Endothelial cell of umbilical vein (primary cell): ENCODE results near the gene CYLC2. TPM values are rescaled to one million over a fixed set of nuclear protein-coding genes. Genes with fewer than 3 reads are reported as not detected.

Source experiments
- BruUV-seq: library from RNA; stranded (reverse); fragments of 400-500 nt; replicated peaks from 2 replicates; lab custom pipeline; 2021; lab: Mats Ljungman, UMichigan
- CTCF ChIA-PET: fragments of 300-600, 350-600 bp; sonication (Branson Sonifier 250); formaldehyde crosslinking; loops from one replicate; lab custom pipeline; 2021; ENCODE audit warnings: antibody characterized with exemption, inconsistent platforms; lab: Charles Lee
- POLR2A ChIA-PET: fragments of 300-600, 350-600 bp; sonication (Branson Sonifier 250); formaldehyde crosslinking; loops from one replicate; lab custom pipeline; 2021; ENCODE audit warnings: antibody characterized with exemption, inconsistent platforms; lab: Charles Lee
- DNase-seq: peaks from one replicate; pipeline ENCODE4 v3.0.0-alpha.2; 2011; ENCODE audit warnings: low read depth, low spot score
- FAIRE-seq: peaks from 2 replicates; lab custom pipeline; 2011; peaks lifted over from hg19 to GRCh38; lab: Jason Lieb, UNC
- H2AFZ ChIP-seq: 2 replicates; pipeline ENCODE4 v1.6.0; 2012; ENCODE audit warnings: low read depth, low read length, control low read depth, inconsistent platforms
- H3K27ac ChIP-seq: 2 replicates; pipeline ENCODE4 v1.5.1; 2011; ENCODE audit warnings: low read depth, mild to moderate bottlenecking, control low read depth, low read length, moderate library complexity; ENCODE audit not compliant: insufficient read depth
- H3K27me3 ChIP-seq, 2 experiments: 2 replicates each; pipeline versions ENCODE4 v1.6.0 to v1.6.1; 2011; ENCODE audit warnings: low read length in 2 of 2, mixed read lengths in 1 of 2; ENCODE audit not compliant: control insufficient read depth in 2 of 2, insufficient read depth in 2 of 2
- H3K36me3 ChIP-seq, 2 experiments: 2 replicates in 1 of 2; 3 replicates in 1 of 2; pipeline ENCODE4 v1.5.1; 2011; ENCODE audit warnings: low read length in 2 of 2, mild to moderate bottlenecking in 1 of 2, moderate library complexity in 1 of 2; ENCODE audit not compliant: control insufficient read depth in 2 of 2, insufficient read depth in 2 of 2; ENCODE audit errors: extremely low read depth in 1 of 2
- H3K4me1 ChIP-seq: 3 replicates; pipeline ENCODE4 v1.5.1; 2011; ENCODE audit warnings: mild to moderate bottlenecking, low read length; ENCODE audit not compliant: control insufficient read depth, insufficient read depth; ENCODE audit errors: extremely low read depth
- H3K4me2 ChIP-seq: 2 replicates; pipeline ENCODE4 v1.6.1; 2011; ENCODE audit warnings: low read length, control low read depth, mixed read lengths; ENCODE audit not compliant: insufficient read depth
- H3K4me3 ChIP-seq, 3 experiments: fragments of 200-600 bp in 1 of 3; sonication (generic), shearing (Covaris generic) in 1 of 3; replicated peaks in 1 of 3; 2 replicates each; pipeline ENCODE4 v1.5.1; 2011 to 2016; ENCODE audit warnings: control low read depth in 3 of 3, low read length in 3 of 3, mild to moderate bottlenecking in 2 of 3, inconsistent platforms in 1 of 3, low read depth in 1 of 3, moderate library complexity in 1 of 3; ENCODE audit not compliant: insufficient read depth in 1 of 3
- H3K79me2 ChIP-seq: 2 replicates; pipeline ENCODE4 v1.6.0; 2012; ENCODE audit warnings: low read length, inconsistent platforms; ENCODE audit not compliant: control insufficient read depth, insufficient read depth
- H3K9ac ChIP-seq: replicated peaks from 2 replicates; pipeline ENCODE3; 2011; ENCODE audit warnings: low read length, control low read depth; ENCODE audit not compliant: insufficient read depth; ENCODE audit errors: extremely low read depth
- H3K9me1 ChIP-seq: replicated peaks from 3 replicates; pipeline ENCODE4 v1.6.0; 2011; ENCODE audit warnings: mild to moderate bottlenecking, low read length; ENCODE audit not compliant: control insufficient read depth, insufficient read depth; ENCODE audit errors: extremely low read depth
- H3K9me3 ChIP-seq: replicated peaks from 2 replicates; pipeline ENCODE4 v1.5.1; 2012; ENCODE audit warnings: low read length, inconsistent platforms; ENCODE audit not compliant: control insufficient read depth, insufficient read depth
- H4K20me1 ChIP-seq: replicated peaks from 2 replicates; pipeline ENCODE3; 2011; ENCODE audit warnings: mild to moderate bottlenecking, low read length; ENCODE audit not compliant: control insufficient read depth, insufficient read depth; ENCODE audit errors: extremely low read depth
- CTCF ChIP-seq, 2 donors: IDR thresholded peaks; 1 replicate in 1 of 2; 2 replicates in 1 of 2; pipeline ENCODE4 v1.5.1; 2011; ENCODE audit warnings: low read length in 2 of 2, mild to moderate bottlenecking in 2 of 2, moderate library complexity in 2 of 2, control low read depth in 1 of 2, inconsistent platforms in 1 of 2, low read depth in 1 of 2; ENCODE audit not compliant: insufficient read depth in 1 of 2; ENCODE audit errors: extremely low read depth in 1 of 2
- EZH2 ChIP-seq: IDR thresholded peaks from 2 replicates; pipeline ENCODE4 v1.6.1; 2012; ENCODE audit warnings: borderline replicate concordance, low read depth, mild to moderate bottlenecking, moderate library complexity, low read length, inconsistent platforms; ENCODE audit not compliant: severe bottlenecking
- FOS ChIP-seq: IDR thresholded peaks from 2 replicates; pipeline ENCODE4 v1.6.1; 2011; ENCODE audit warnings: mild to moderate bottlenecking, low read length, moderate library complexity, borderline replicate concordance; ENCODE audit not compliant: insufficient read depth
- GATA2 ChIP-seq: IDR thresholded peaks from 2 replicates; pipeline ENCODE4 v1.7.0; 2011; ENCODE audit warnings: low read depth, mild to moderate bottlenecking, moderate library complexity, mixed read lengths, low read length; ENCODE audit not compliant: insufficient read length, insufficient read depth
- JUN ChIP-seq: IDR thresholded peaks from 2 replicates; pipeline ENCODE4 v1.6.1; 2011; ENCODE audit warnings: borderline replicate concordance, low read depth; ENCODE audit not compliant: insufficient read length, insufficient read depth
- MAX ChIP-seq: IDR thresholded peaks from 2 replicates; pipeline ENCODE4 v1.6.1; 2011; ENCODE audit not compliant: insufficient read depth, insufficient read length
- MYC ChIP-seq: IDR thresholded peaks from one replicate; pipeline ENCODE4 v1.6.1; 2011; ENCODE audit warnings: mild to moderate bottlenecking, low read depth, low read length
- POLR2A ChIP-seq: IDR thresholded peaks from 2 replicates; pipeline ENCODE4 v1.6.1; 2012; ENCODE audit warnings: low read depth, mild to moderate bottlenecking, control low read depth, low read length
- POLR2AphosphoS5 ChIP-seq: IDR thresholded peaks from 2 replicates; pipeline ENCODE4 v1.6.1; 2012; ENCODE audit warnings: low read depth, mild to moderate bottlenecking, control low read depth, low read length, moderate library complexity; ENCODE audit not compliant: insufficient read depth
- dilution Hi-C: fragments of 300-500 bp; cut with MboI; formaldehyde crosslinking; loops from one replicate; pipeline ENCODE4 v1.15.0; 2019; ENCODE audit warnings: low sequenced_read_pairs; ENCODE audit not compliant: extremely low pct_ligation_motif_present
- intact Hi-C: fragments of 100-400 bp; cut with micrococcal nuclease; formaldehyde crosslinking; loops from one replicate; pipeline ENCODE4 v1.10.0; 2022
- polyA plus RNA-seq, 4 experiments: library from polyadenylated mRNA; depleted of rRNA in 3 of 4; stranded (reverse) in 3 of 4; unstranded in 1 of 4; fragments of >200 nt; gene quantifications; 2 replicates each; pipeline versions ENCODE4 v1.2.1 to v1.2.3, GENCODE V29; 2011 to 2012; ENCODE audit warnings: missing spikeins in 1 of 4
- total RNA-seq: library from RNA; stranded (reverse); gene quantifications from 2 replicates; pipeline ENCODE4 v1.2.3, GENCODE V29; 2021

Gene CYLC2
- total and polyA plus RNA-seq, 2 donors (not counting 3 experiments of a cell fraction or from before 2014, with no cell fraction given), result not detected

DNA sequence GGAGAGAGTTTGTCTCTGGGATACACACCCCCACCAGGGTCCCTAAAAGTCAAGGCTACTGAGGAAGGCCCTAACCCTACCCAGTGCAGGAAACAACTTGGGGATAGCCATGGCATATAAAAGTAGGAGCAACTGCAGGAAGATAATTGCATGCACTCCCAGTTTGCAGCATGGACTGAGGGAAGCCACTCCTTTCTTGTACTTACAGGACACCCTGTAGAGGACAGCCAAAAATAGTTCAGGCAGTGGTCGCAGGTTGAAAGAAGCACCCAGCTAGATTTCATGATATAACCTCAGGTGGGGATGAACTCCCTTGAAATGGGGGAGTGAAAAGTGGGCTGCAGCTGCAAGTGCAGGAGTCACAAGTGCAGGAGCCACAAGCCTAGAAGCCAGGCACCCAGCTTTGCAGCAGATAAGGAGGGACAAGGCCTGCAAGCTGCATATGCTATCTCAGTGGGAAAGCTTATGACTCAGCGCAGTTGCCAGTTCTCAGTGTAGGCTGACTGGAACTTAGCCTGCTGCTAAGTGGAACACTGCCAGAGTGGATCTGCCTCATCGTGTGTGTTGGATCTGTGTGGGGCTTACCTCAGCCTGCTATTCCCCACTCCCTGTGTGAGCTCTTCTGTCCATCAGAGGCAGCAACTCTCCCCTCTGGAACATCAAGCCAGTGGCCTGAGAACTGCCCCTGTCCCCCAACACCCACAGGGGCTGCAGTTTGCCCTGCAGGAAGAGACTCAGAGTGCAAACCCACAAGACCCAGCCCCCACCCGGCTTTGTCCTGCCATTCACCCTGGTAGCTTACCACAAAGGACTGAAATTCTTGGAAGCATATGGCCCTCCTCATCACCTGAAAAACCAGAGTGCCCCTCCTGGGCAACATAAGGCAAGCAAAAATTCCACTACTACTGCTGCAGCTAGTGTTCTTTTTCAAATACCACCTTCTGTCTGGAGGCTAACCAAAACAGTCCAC lies 42.7 kb downstream of the CYLC2 start:
- no peak overlapping the region for H3K27ac ChIP-seq
- BruUV-seq, result no TSS peak
- H2AFZ ChIP-seq, result no peak overlapping the region
- H3K4me1 ChIP-seq, result no peaks in the 10 kb centered on the region
- intact Hi-C loops (no loop called here), dilution Hi-C loops (no loop called here)
- no peak for DNase-seq
- H3K9ac ChIP-seq, result no peak overlapping the region
- H3K4me3 ChIP-seq, result no peak overlapping the region
- no peak for TF ChIP-seq GATA2
- TF ChIP-seq MYC, result no peak
- no peak for TF ChIP-seq POLR2A
- TF ChIP-seq JUN, result no peak
- no peak for TF ChIP-seq FOS
- TF ChIP-seq MAX, result no peak
- no peak for TF ChIP-seq EZH2
- TF ChIP-seq POLR2AphosphoS5, result no peak
- TF ChIP-seq CTCF (IDR thresholded peaks at IDR 0.05; ENCODE audit: extremely low read depth in 1 of 2, insufficient read depth in 1 of 2, low read depth in 1 of 2, low read length in 2 of 2), result no peak
- no peak overlapping the region for H3K4me2 ChIP-seq
- H3K27me3 ChIP-seq, result no peaks in the 10 kb centered on the region
- no peaks in the 10 kb centered on the region for H3K9me1 ChIP-seq
- H3K79me2 ChIP-seq, result no peaks in the 10 kb centered on the region
- FAIRE-seq, result no peak
- no peaks in the 10 kb centered on the region for H4K20me1 ChIP-seq
- ChIA-PET POLR2A (no interaction called here), CTCF (no interaction called here)
- H3K9me3 ChIP-seq, result peaks cover 4% of the 10 kb centered on the region
- no peaks in the 10 kb centered on the region for H3K36me3 ChIP-seq
